ENCODE data around the gene ZSWIM9.

Gene ZSWIM9

GRCh38 chr19:48169939-48170803 lies at the start of gene ZSWIM9, which contains the start of gene LIG1:
TSS of gene ZSWIM9 (plus strand) at chr19:48170680. CDS start at chr19:48171803, 1,123 bp downstream.
TSS of gene LIG1 (minus strand) at chr19:48170344. CDS start at chr19:48165566, 4,778 bp downstream.
- peak within 1 kb of the TSS; percentile 78 for H3K4me2 ChIP-seq (ENCODE audit: insufficient read depth, low read length)
- ATAC-seq (ENCODE audit: insufficient read depth, low read depth) (peak; percentile 85), DNase-seq (peak; percentile 94)
- peak within 1 kb of the TSS; percentile 98 for H3K27ac ChIP-seq (ENCODE audit: low read length)
- peak within 1 kb of the TSS; percentile 99 for H3K9ac ChIP-seq (ENCODE audit: low read depth, low read length)
- peaks cover 43% of the 10 kb centered on the region for H3K36me3 ChIP-seq (ENCODE audit: insufficient read depth, low read length)
- TF ChIP-seq CTCF (IDR thresholded peaks at IDR 0.05; ENCODE audit: borderline replicate concordance, extremely low read depth, low read length, poor library complexity, severe bottlenecking) (no peak), EZH2 (IDR thresholded peaks at IDR 0.05; ENCODE audit: borderline replicate concordance, low read depth, low read length, severe bottlenecking) (no peak)
- no peaks in the 10 kb centered on the region for H3K9me3 ChIP-seq (ENCODE audit: insufficient read depth, low read length, severe bottlenecking)
- H4K20me1 ChIP-seq (ENCODE audit: insufficient read depth, low read length), result peaks cover 29% of the 10 kb centered on the region
- H3K4me1 ChIP-seq (ENCODE audit: insufficient read depth, low read length), result peaks cover 35% of the 10 kb centered on the region
- peaks cover 65% of the 10 kb centered on the region for H3K79me2 ChIP-seq (ENCODE audit: insufficient read depth, low read length)
- H3K27me3 ChIP-seq (ENCODE audit: insufficient read depth, low read length, poor library complexity), result no peaks in the 10 kb centered on the region
- peak within 1 kb of the TSS; percentile 99 to 100 for H3K4me3 ChIP-seq (ENCODE audit: low read depth in 1 of 2, low read length in 2 of 2)
- H2AFZ ChIP-seq (ENCODE audit: low read depth, low read length), result peak within 1 kb of the TSS; percentile 100

GRCh38 chr19:48121066-48121465 lies 49.4 kb upstream of the ZSWIM9 start:
- Histone ChIP-seq H3K4me2 (ENCODE audit: insufficient read depth, low read length) (no peak overlapping the region), H3K4me3 (ENCODE audit: low read depth in 1 of 2, low read length in 2 of 2) (no peak overlapping the region), H3K27me3 (ENCODE audit: insufficient read depth, low read length, poor library complexity) (no peaks in the 10 kb centered on the region), H2AFZ (ENCODE audit: low read depth, low read length) (no peak overlapping the region), H3K9ac (ENCODE audit: low read depth, low read length) (no peak overlapping the region), H3K36me3 (ENCODE audit: insufficient read depth, low read length) (peaks cover 95% of the 10 kb centered on the region), H3K79me2 (ENCODE audit: insufficient read depth, low read length) (0 out of 2 replicates have a peak, but pooled peaks cover 2% of the 10 kb centered on the region), H3K9me3 (ENCODE audit: insufficient read depth, low read length, severe bottlenecking) (no peaks in the 10 kb centered on the region), H3K27ac (ENCODE audit: low read length) (no peak overlapping the region), H3K4me1 (ENCODE audit: insufficient read depth, low read length) (no peaks in the 10 kb centered on the region), H4K20me1 (ENCODE audit: insufficient read depth, low read length) (no peaks in the 10 kb centered on the region)
- TF ChIP-seq CTCF (IDR thresholded peaks at IDR 0.05; ENCODE audit: borderline replicate concordance, extremely low read depth, low read length, poor library complexity, severe bottlenecking), result no peak
- TF ChIP-seq EZH2 (IDR thresholded peaks at IDR 0.05; ENCODE audit: borderline replicate concordance, low read depth, low read length, severe bottlenecking), result no peak
- ATAC-seq (ENCODE audit: insufficient read depth, low read depth) (no peak), DNase-seq (no peak)

GRCh38 chr19:48121909-48122371 lies 48.5 kb upstream of the ZSWIM9 start:
- no peaks in the 10 kb centered on the region for H3K9me3 ChIP-seq (ENCODE audit: insufficient read depth, low read length, severe bottlenecking)
- no peak overlapping the region for H2AFZ ChIP-seq (ENCODE audit: low read depth, low read length)
- DNase-seq (no peak), ATAC-seq (ENCODE audit: insufficient read depth, low read depth) (no peak)
- H3K27ac ChIP-seq (ENCODE audit: low read length), result no peak overlapping the region
- 0 out of 2 replicates have a peak, but pooled peaks cover 2% of the 10 kb centered on the region for H3K79me2 ChIP-seq (ENCODE audit: insufficient read depth, low read length)
- no peaks in the 10 kb centered on the region for H3K27me3 ChIP-seq (ENCODE audit: insufficient read depth, low read length, poor library complexity)
- no peak overlapping the region for H3K4me2 ChIP-seq (ENCODE audit: insufficient read depth, low read length)
- H3K9ac ChIP-seq (ENCODE audit: low read depth, low read length), result no peak overlapping the region
- H3K4me3 ChIP-seq (ENCODE audit: low read depth in 1 of 2, low read length in 2 of 2), result no peak overlapping the region
- peaks cover 93% of the 10 kb centered on the region for H3K36me3 ChIP-seq (ENCODE audit: insufficient read depth, low read length)
- H4K20me1 ChIP-seq (ENCODE audit: insufficient read depth, low read length), result 0 out of 2 replicates have a peak, but pooled peaks cover 2% of the 10 kb centered on the region
- no peaks in the 10 kb centered on the region for H3K4me1 ChIP-seq (ENCODE audit: insufficient read depth, low read length)
- TF ChIP-seq EZH2 (IDR thresholded peaks at IDR 0.05; ENCODE audit: borderline replicate concordance, low read depth, low read length, severe bottlenecking) (no peak), CTCF (IDR thresholded peaks at IDR 0.05; ENCODE audit: borderline replicate concordance, extremely low read depth, low read length, poor library complexity, severe bottlenecking) (no peak)
